ENCODE results near the gene TOMM5.
"Not testable (repeated sequence)": the region's sequence is repeated elsewhere in the genome, so short reads cannot be mapped to it uniquely, and the experiment has no call there.

TOMM5 gene

GRCh38 chr9:37602817-37603216 lies 10.4 kb upstream of the TOMM5 start:
- H3K36me3 ChIP-seq (replicated peaks; ENCODE audit: insufficient read depth, low read length): no peaks in the 10 kb centered on the region
- no peaks in the 10 kb centered on the region for H3K79me2 ChIP-seq (ENCODE audit: low read length)
- no peaks in the 10 kb centered on the region for H4K20me1 ChIP-seq (ENCODE audit: insufficient read depth, low read length)
- no peak overlapping the region for H3K27ac ChIP-seq (ENCODE audit: low read length)
- no peak overlapping the region for H2AFZ ChIP-seq (ENCODE audit: low read length)
- no peaks in the 10 kb centered on the region; the same call in 1 of the 2 replicates for H3K4me1 ChIP-seq (ENCODE audit: low read length)
- no peaks in the 10 kb centered on the region for H3K9me3 ChIP-seq (replicated peaks; ENCODE audit: insufficient read depth, low read length)
- no peak overlapping the region for H3K9ac ChIP-seq (ENCODE audit: low read length)
- no peaks in the 10 kb centered on the region for H3K9me2 ChIP-seq (replicated peaks; ENCODE audit: insufficient read depth, low read length)
- no peak overlapping the region for H3K4me2 ChIP-seq (ENCODE audit: low read depth, low read length)
- no peak for DNase-seq
- TF ChIP-seq CTCF (IDR thresholded peaks at IDR 0.05; ENCODE audit: low read length): no peak
- no peak for TF ChIP-seq EZH2phosphoT487 (IDR thresholded peaks at IDR 0.05; ENCODE audit: low read length)
- TF ChIP-seq EZH2 (optimal IDR thresholded peaks at IDR 0.05; ENCODE audit: low read depth, low read length): no peak
- H3F3A ChIP-seq (ENCODE audit: insufficient read depth, low read length): no peaks in the 10 kb centered on the region
- no peaks in the 10 kb centered on the region for H3K27me3 ChIP-seq (replicated peaks; ENCODE audit: insufficient read depth, low read length)
- H3K4me3 ChIP-seq (ENCODE audit: low read length): no peak overlapping the region

- H3K9ac ChIP-seq (ENCODE audit: low read length); H3K36me3 ChIP-seq (replicated peaks; ENCODE audit: insufficient read depth, low read length); H3K9me2 ChIP-seq (replicated peaks; ENCODE audit: insufficient read depth, low read length); H4K20me1 ChIP-seq (ENCODE audit: insufficient read depth, low read length); H3K4me2 ChIP-seq (ENCODE audit: low read depth, low read length); H3K27ac ChIP-seq (ENCODE audit: low read length); H3K4me3 ChIP-seq (ENCODE audit: low read length); H3K79me2 ChIP-seq (ENCODE audit: low read length); H3K4me1 ChIP-seq (ENCODE audit: low read length); H3K9me3 ChIP-seq (replicated peaks; ENCODE audit: insufficient read depth, low read length); DNase-seq; H2AFZ ChIP-seq (ENCODE audit: low read length); H3F3A ChIP-seq (ENCODE audit: insufficient read depth, low read length); H3K27me3 ChIP-seq (replicated peaks; ENCODE audit: insufficient read depth, low read length): not testable (repeated sequence)
These were observed 9.7 kb upstream of the TOMM5 start for GRCh38 chr9:37602061-37602460.

DNA sequence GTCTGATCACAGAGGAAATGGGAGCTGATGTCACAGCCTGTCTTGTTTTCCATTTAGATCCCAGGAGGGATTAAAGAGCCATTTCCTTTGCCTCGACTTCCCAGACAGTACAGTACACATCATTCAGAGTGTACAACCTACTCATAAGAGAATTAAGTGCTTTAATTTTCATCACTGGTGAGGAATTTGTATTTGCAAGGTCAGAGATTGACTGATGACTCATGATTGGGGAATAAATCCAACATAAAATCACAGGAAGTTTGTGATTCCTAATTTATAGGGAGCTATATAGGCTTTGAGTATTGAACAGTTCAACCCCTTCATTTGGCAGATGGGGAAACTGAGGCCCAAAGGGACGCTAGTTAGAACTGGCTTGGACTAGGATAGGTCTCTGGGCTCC lies 4.1 kb upstream of the TOMM5 start:
- no peaks in the 10 kb centered on the region for H3K36me3 ChIP-seq (replicated peaks; ENCODE audit: insufficient read depth, low read length)

More for the DNA sequence above, 4.1 kb upstream of the TOMM5 start:
- no peak for DNase-seq
- Histone ChIP-seq H3K27ac (ENCODE audit: low read length) (no peak overlapping the region), H3K4me1 (ENCODE audit: low read length) (peaks cover 3% of the 10 kb centered on the region; the same call in 1 of the 2 replicates), H4K20me1 (ENCODE audit: insufficient read depth, low read length) (no peaks in the 10 kb centered on the region), H3K4me3 (ENCODE audit: low read length) (no peak overlapping the region), H3K9ac (ENCODE audit: low read length) (no peak overlapping the region), H3K79me2 (ENCODE audit: low read length) (peaks cover 9% of the 10 kb centered on the region), H3K4me2 (ENCODE audit: low read depth, low read length) (no peak overlapping the region), H2AFZ (ENCODE audit: low read length) (no peak overlapping the region), H3K9me2 (replicated peaks; ENCODE audit: insufficient read depth, low read length) (no peaks in the 10 kb centered on the region), H3K27me3 (replicated peaks; ENCODE audit: insufficient read depth, low read length) (no peaks in the 10 kb centered on the region), H3K9me3 (replicated peaks; ENCODE audit: insufficient read depth, low read length) (no peaks in the 10 kb centered on the region), H3F3A (ENCODE audit: insufficient read depth, low read length) (peaks cover 8% of the 10 kb centered on the region)
- TF ChIP-seq EZH2 (optimal IDR thresholded peaks at IDR 0.05; ENCODE audit: low read depth, low read length): no peak
- TF ChIP-seq CTCF (IDR thresholded peaks at IDR 0.05; ENCODE audit: low read length): no peak
- TF ChIP-seq EZH2phosphoT487 (IDR thresholded peaks at IDR 0.05; ENCODE audit: low read length): no peak
